Activated gamma-delta T cell treated with anti-CD3 and anti-CD28 coated beads, Interleukin-2, amount 50 U/mL, for 16 hours (primary cell): ENCODE measurements around the gene KCNAB3.

Experiments used
- DNase-seq: peaks from one replicate; pipeline ENCODE4 v3.0.0-alpha.2; 2020; ENCODE audit warnings: low read depth

KCNAB3 gene

DNA sequence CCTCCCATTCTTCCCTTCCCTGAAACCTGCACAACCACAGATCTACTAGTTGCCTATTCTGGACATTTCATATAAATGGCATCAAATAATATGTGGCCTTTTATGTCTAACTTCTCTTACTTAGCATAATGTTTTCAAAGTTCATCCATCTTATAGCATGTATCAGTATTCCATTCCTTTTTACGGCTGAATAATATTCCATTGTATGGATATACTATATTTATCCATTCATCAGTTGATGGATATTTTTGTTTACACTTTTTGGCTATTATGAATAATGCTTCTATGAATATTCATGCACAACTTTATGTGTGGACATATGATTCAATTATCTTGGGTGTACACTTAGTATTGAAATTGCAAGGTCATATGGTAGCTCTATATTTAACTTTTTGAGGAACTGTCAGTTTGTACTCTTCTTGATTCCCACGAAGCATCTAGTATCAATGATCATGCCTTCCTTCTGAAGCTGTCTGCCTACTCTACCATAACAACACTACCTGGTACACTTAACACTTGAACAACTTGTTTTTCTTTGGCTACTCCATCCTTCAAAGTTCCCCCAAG, 53.8 kb downstream of the KCNAB3 start:
- no peak for DNase-seq

DNA sequence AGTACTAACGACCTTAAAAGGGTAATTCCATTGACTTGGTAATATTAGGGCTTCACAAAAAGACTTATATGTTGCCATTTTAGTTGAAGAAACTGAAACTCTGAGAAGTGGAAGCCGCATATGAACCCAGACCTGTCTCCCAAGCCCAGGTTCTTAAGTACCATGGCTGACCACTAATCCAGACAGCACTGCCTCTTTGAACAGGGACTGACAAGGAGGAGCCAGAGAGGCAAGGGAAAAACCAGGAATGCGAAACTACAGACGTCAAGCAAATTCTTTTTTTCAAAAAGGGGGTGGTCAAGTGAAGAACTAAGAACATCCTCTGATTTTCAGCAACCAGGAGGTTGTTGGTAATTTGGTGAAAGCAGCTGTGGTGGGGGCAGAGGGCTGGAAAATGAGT, 56.6 kb downstream of the KCNAB3 start:
- no peak for DNase-seq
